HEK293T (cell line): ENCODE results near the gene CELF1.

Experiments used
- ARNT ChIP-seq: fragments of 450-650 bp; IDR thresholded peaks from 2 replicates; pipeline ENCODE4 v1.6.1; 2017; ENCODE audit warnings: mild to moderate bottlenecking
- BHLHE40 ChIP-seq: fragments of 450-650 bp; IDR thresholded peaks from 2 replicates; pipeline ENCODE4 v1.6.1; 2016; ENCODE audit warnings: mild to moderate bottlenecking, moderate library complexity, borderline replicate concordance
- FOXA1 ChIP-seq: fragments of 450-650 bp; IDR thresholded peaks from 2 replicates; pipeline ENCODE4 v1.6.1; 2016; ENCODE audit warnings: mild to moderate bottlenecking
- FOXK2 ChIP-seq: fragments of 450-650 bp; IDR thresholded peaks from 2 replicates; pipeline ENCODE4 v1.6.1; 2016; ENCODE audit warnings: mild to moderate bottlenecking
- HDGF ChIP-seq: fragments of 450-650 bp; IDR thresholded peaks from 2 replicates; pipeline ENCODE4 v1.6.1; 2017; ENCODE audit warnings: antibody characterized with exemption, borderline replicate concordance
- L3MBTL2 ChIP-seq: fragments of 450-650 bp; conservative IDR thresholded peaks from 2 replicates; pipeline ENCODE4 v1.6.1; 2016; ENCODE audit warnings: mild to moderate bottlenecking
- LEF1 ChIP-seq: fragments of 450-650 bp; IDR thresholded peaks from 2 replicates; pipeline ENCODE4 v1.6.1; 2017; ENCODE audit warnings: mild to moderate bottlenecking, borderline replicate concordance
- NFRKB ChIP-seq: fragments of 450-650 bp; IDR thresholded peaks from 2 replicates; pipeline ENCODE4 v1.6.1; 2016; ENCODE audit warnings: mild to moderate bottlenecking, moderate library complexity
- SP1 ChIP-seq: fragments of 450-650 bp; IDR thresholded peaks from 2 replicates; pipeline ENCODE4 v1.6.1; 2017
- SUZ12 ChIP-seq: fragments of 450-650 bp; IDR thresholded peaks from 2 replicates; pipeline ENCODE4 v1.6.1; 2016; ENCODE audit warnings: mild to moderate bottlenecking
- TF ChIP-seq, protein P1 (sequence below): fragments of 450-650 bp; IDR thresholded peaks from 2 replicates; pipeline ENCODE4 v1.6.1; 2016

DNA sequence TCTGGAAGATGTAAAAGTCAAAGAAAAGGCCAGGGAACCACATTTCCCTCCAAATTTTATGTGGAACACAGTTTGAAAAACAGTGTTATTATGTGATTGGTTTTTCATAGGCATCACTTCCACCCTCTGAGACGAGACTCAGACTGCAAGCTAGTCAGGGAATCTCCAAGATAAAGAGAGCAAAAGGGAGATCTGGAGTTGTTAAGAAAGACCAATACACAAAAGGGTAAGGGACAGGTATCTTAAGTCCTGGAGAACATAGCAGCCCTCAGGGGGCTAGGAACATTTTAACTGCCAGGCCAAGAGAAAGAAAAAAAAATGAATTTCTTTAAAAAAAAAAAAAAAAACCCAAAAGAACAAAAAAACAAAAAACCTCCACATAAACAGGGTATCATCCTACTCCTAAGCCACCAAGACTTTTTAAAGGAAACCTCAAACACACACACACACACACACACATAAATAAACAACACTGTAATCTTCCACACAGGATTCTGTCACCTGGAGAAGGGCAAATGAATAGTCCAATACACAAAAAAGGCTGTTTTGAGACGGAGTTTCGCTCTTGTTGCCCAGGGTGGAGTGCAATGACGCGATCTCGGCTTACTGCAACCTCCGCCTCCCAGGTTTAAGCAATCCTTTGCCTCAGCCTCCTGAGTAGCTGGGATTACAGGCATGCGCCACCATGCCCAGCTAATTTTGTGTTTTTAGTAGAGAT, 44.5 kb downstream of the CELF1 start:
- no peak for TF ChIP-seq NFRKB
- TF ChIP-seq BHLHE40 = no peak
- TF ChIP-seq SP1 = no peak
- TF ChIP-seq SUZ12 = no peak
- TF ChIP-seq LEF1 = no peak
- TF ChIP-seq L3MBTL2 = no peak
- no peak for TF ChIP-seq HDGF
- no peak for TF ChIP-seq FOXA1
- no peak for TF ChIP-seq FOXK2
- TF ChIP-seq, protein P1, sequence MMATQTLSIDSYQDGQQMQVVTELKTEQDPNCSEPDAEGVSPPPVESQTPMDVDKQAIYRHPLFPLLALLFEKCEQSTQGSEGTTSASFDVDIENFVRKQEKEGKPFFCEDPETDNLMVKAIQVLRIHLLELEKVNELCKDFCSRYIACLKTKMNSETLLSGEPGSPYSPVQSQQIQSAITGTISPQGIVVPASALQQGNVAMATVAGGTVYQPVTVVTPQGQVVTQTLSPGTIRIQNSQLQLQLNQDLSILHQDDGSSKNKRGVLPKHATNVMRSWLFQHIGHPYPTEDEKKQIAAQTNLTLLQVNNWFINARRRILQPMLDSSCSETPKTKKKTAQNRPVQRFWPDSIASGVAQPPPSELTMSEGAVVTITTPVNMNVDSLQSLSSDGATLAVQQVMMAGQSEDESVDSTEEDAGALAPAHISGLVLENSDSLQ = no peak
- TF ChIP-seq ARNT = no peak
